Dermis blood vessel endothelial cell (primary cell): ENCODE results near the gene COA8. TPM values are rescaled to one million over a fixed set of nuclear protein-coding genes. Genes with fewer than 3 reads are reported as not detected.
A peak's percentile ranks its signal among the peaks of the same experiment; 100 is the strongest.

ENCODE experiments used
- DNase-seq: peaks from one replicate; pipeline ENCODE4 v3.0.0; 2010
- total RNA-seq: library from RNA; depleted of rRNA; stranded (reverse); fragments of >200 nt; gene quantifications from 2 replicates; pipeline ENCODE4 v1.2.3, GENCODE V29; 2014

The COA8 gene
- total RNA-seq, 1 donor from 2014 or later = 24.7 TPM

- no peak for DNase-seq
Measured at GRCh38 chr14:103526247-103526913, 36.4 kb upstream of the COA8 start.

DNA sequence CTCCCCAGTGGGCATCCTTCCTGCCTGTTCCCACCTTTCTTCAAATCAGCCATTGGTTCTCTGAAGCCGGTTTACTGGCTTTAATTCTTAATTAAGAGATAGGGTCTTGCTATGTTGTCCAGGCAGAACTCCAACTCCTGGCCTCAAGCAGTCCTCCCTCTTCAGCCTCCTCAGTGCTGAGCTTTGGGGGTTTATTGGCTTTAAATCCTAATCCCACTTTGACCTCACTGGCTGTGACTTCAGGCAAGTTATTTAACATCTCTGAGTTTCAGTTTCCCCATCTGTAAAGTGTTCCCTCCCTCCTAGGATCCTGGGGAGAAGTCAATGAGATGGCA lies 35.9 kb upstream of the COA8 start:
- DNase-seq = no peak

DNA sequence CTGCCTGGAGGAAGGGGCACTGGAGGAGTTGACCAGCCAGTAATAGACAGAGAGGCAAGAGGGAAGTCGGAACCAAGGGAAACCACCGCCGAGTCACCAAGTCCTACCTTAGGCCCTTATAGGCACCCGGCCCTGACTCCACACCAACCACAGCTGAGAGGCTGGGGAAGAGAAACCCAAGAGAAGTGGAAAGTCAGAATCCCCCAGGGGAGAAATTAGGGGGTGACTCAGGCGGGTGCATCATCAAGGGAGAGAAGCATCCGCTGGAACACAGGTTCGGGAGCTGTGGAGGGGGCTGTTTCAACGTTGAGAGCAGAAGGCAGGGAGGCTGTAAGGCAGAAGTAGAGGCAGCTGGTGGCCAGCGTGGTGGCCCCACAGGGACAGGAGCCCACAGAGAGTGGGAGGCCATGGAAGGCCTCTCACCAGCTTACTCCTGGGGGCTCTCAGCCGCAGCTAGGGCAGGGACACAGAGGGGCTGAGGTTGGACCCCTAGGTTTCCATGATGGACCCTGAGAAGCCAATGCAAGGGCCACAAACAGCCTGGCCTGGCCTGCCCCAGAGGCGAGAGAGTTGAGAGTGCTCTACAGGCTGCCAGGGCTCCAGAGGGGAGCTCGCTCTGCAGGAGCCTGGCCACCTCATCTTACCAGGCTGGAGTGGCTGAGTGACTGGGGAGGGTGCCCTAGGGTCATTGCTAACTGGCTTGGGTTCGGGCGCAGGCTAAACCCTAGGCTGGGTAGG lies 35.2 kb upstream of the COA8 start:
- DNase-seq = no peak

DNA sequence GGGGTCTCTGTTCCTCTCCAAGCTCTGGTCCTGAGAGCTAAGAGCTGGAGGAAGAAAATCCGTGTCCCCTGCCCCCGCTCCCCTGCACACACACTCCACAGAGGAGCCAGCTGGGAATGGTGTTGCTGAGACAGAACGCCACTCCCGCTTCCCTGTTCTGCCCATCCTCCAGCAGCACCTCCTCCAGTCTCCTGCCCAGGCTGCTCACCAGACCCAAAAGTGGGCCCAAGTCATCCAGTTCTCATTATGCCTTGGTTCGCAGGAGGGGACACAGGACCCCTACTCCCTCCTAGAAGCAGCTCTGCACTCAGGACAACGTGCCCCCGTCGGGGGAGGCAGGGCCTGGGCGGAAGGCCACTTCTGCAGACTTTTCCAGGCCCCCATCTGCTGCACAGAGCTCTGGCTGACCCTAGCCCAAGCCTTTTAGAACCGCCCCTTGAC lies 34.6 kb upstream of the COA8 start:
- DNase-seq = no peak

GRCh38 chr14:103528587-103529382 lies 34.0 kb upstream of the COA8 start, which contains the start of gene TRMT61A:
Gene TRMT61A (plus strand): TSS chr14:103529196. CDS start chr14:103529979, 783 bp downstream.
- DNase-seq = peak; percentile 76

- no peak for DNase-seq
Measured at GRCh38 chr14:103529383-103530365, 33.1 kb upstream of the COA8 start.

- peak; percentile 45 for DNase-seq
Measured at GRCh38 chr14:103530390-103530789, 32.4 kb upstream of the COA8 start.

GRCh38 chr14:103530831-103531230 lies 31.9 kb upstream of the COA8 start:
- no peak for DNase-seq

- DNase-seq = no peak
Measured at GRCh38 chr14:103531421-103532215, 31.1 kb upstream of the COA8 start.

DNA sequence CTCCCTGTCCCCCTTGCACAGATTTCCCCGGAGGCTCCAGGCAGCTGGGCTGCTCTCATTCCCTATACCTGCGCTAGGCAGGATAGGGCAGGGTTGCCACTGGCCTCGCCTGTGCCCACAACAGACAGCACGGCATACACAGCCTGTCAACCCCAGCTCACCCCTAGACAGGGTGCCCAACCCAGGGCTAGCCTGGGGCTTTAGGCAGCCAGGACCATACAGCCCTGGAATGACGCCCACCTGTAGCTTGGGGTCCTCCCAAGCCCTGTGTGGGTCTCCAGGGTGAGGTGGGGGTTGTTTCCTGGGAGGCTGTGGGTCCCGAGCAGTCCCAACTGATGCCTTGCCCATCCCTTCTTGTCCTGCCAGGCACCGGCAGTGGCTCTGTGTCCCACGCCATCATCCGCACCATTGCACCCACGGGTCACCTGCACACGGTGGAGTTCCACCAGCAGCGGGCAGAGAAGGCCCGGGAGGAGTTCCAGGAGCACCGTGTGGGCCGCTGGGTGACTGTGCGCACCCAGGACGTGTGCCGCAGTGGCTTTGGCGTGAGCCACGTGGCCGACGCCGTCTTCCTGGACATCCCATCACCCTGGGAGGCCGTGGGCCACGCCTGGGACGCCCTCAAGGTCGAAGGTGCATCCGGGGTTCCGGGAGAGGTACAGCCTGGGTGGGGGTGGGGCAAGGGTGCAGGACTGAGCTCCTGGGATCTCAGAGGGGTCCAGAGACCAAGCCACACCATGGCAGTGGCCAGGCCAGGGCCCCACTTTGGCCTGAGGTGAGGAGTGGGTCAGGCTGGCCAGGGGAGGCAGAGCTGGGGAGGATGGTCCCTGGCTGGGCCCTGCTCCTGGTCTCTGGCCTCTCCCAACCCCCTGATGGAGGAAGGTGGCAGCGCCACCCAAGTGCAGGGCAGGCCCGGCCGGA lies 30.3 kb upstream of the COA8 start:
- no peak for DNase-seq

DNA sequence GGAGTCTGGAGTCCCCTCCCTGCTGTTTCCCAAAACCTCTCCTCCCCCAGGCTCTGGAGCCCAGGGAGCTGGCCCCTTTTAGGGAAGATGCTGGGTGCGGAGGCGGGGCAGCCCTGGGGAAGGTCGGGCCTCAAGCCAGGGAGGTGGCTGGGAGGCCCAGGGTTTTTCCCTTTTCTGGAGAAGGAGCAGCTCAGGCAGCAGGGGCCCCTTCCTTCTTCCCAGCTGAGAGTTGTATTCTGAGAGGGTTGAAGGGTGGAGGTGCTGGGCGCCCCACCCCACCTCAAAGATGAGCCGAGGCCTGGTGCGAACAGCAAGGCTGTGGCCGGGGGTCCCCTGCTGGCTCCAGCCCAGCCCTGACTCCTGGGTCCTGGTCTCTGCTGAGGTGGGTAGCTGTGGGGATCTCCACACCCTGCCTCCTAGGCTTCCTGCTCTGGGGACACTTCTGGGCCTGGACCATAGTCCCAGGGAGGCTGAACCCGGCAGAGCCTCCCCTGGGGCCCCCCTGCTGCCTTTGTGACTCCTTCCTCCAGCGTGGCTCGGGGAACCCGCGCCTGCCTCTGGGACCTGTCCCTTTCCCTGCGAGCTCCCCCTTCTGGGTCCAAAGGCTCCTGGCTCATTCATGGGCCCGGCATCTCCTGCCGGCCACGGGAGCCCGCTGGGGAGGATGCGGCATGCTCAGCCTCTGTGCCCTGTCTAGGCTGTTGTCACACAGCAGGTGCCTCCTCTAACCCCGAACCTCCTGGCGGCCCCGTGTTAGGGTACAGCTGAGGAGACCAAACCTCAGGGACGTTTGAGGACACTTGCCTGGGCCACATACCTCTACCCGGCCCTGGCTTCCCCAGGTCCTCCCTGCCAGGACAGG lies 29.4 kb upstream of the COA8 start:
- no peak for DNase-seq

- DNase-seq = no peak
Measured at GRCh38 chr14:103533999-103534575, 28.7 kb upstream of the COA8 start.

DNA sequence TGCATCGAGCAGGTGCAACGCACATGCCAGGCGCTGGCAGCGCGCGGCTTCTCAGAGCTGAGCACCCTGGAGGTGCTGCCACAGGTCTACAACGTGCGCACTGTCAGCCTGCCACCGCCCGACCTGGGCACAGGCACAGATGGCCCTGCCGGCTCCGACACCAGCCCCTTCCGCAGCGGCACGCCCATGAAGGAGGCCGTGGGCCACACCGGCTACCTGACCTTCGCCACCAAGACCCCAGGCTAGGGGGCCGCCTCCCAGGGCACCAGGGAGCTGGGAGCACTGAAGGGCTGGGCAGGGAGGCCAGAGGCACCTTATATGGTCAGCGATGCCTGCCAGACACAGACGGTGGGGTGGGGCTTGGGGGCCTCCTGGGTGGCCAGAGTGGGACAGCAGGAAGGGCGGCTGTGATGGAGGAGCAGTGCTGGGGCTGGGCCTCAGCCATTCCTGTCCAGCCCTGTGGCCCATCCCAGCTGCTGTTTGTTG lies 28.1 kb upstream of the COA8 start:
- DNase-seq = no peak

GRCh38 chr14:103535081-103535890 lies 27.5 kb upstream of the COA8 start:
- no peak for DNase-seq

DNA sequence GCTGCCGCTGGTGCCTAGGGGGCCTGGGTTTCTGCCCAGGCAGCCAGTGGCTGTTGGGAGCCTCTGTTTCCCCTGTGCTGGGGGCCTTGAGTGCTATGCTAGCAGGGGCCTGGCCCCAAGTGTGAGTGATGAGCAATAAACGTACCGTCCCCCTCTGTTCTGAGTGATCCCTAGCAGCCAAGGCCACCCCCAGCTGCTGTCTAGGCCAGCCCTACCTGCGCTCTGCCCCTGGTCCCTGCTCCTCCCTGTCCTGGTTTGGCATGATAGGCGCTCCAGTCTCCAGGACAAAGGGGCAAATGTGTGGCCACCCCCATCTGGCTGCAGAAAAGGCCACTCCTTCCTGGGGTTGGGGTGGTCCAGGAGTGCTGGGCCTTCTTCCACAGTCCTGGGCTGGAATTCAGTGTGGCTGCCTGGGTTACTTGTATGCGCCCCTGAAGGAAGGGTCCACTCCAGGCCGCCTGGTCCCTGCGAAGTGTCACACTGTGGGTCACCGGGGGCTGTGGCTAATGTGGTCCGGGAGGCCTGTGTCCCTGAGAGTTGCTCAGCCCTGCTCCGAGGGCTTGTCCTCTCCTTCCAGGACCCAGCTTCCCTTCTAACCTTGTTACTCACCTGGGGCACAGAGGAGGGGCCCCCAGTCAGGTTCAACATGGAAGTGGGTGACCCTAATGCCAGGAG lies 26.7 kb upstream of the COA8 start:
- no peak for DNase-seq

DNA sequence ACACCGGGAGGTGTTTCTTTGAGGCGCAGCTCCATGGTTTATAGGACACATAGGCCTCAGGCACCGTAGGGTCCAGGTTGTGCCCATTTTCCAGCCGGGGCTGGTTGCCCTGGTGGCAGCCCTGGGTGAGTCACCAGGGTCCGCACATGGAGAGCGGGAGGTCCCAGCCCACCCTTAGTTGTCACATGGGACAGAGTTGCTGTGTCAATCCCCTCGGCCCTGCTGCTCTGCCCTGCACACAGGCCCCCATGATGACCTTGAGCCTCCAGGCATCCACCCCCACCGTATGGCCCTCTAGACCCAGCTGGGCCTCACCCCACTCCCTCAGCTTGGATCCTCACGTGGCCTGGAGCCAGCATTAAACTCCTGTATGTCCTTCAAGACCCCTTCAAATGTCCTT lies 26.1 kb upstream of the COA8 start:
- DNase-seq = no peak
